ENCODE data around the gene MYBPC2. TPM values are rescaled to one million over a fixed set of nuclear protein-coding genes. Genes with fewer than 3 reads are reported as not detected.

The MYBPC2 gene
- total and polyA plus RNA-seq, 9 donors: 15.6 to 93.4 (median 62.2) TPM

DNA sequence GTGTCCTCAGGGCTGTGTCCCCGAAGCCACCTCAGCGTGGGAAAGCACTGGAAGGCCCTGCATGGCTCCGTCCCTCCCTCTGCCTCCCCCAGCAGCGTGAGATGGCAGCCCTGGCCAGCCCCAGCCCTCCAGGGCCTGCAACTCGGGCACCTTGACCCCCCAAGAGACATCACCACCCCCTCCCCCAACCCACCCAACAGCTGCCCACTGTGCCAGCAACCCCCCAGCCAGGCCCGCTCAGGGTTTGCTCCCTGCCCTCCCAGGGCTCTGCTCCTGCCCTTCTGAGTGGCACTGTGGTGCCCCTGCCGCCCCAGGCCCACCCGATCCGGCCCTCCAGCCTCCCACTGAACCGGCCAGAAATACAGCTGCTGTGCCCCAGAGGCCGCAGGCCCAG, 82.5 kb downstream of the MYBPC2 start:
- 56% methylated on average over 6 of the region's 11 CpGs for WGBS (ENCODE audit: insufficient coverage)
- no peak overlapping the region for H3K4me3 ChIP-seq (ENCODE audit: low read length)
- H3K27me3 ChIP-seq (ENCODE audit: control insufficient read depth, insufficient read depth, low read length): peaks cover 2% of the 10 kb centered on the region
- peaks cover 4% of the 10 kb centered on the region for H3K36me3 ChIP-seq (ENCODE audit: control insufficient read depth, insufficient read depth, low read length)
- H3K9me3 ChIP-seq (replicated peaks; ENCODE audit: control insufficient read depth, low read depth, low read length): no peaks in the 10 kb centered on the region
- H3K4me1 ChIP-seq (ENCODE audit: control insufficient read depth, insufficient read depth, low read length): peaks cover 15% of the 10 kb centered on the region
- no peak for DNase-seq
- no peak overlapping the region for H3K27ac ChIP-seq (ENCODE audit: low read length)

Other genes starting within 250 kb of the MYBPC2 start
- gene MYH14, start 229.3 kb upstream of the MYBPC2 start, total RNA-seq: 11.3 TPM
- gene MYH14, start 229.3 kb upstream of the MYBPC2 start, polyA plus RNA-seq (ENCODE audit: insufficient read depth in 1 of 8, insufficient read length in 8 of 8, low replicate concordance in 1 of 8): 10 to 100 TPM; 17.8 to 49.7 (median 36.6) TPM
- gene KCNC3, start 103.5 kb upstream of the MYBPC2 start, total RNA-seq: 0.13 TPM
- gene KCNC3, start 103.5 kb upstream of the MYBPC2 start, polyA plus RNA-seq (ENCODE audit: insufficient read depth in 1 of 8, insufficient read length in 8 of 8, low replicate concordance in 1 of 8): 1 to 10 TPM in 4 of 8 donors, under 1 TPM in 4; 0.58 to 1.9 (median 1.0) TPM
- gene NAPSA, start 67.3 kb upstream of the MYBPC2 start, total RNA-seq: 0.40 TPM
- 1 to 10 TPM in 2 of 8 donors, under 1 TPM in 6; 0.29 to 1.7 (median 0.60) TPM for gene NAPSA, start 67.3 kb upstream of the MYBPC2 start, polyA plus RNA-seq (ENCODE audit: insufficient read depth in 1 of 8, insufficient read length in 8 of 8, low replicate concordance in 1 of 8)
- gene NR1H2, start 56.4 kb upstream of the MYBPC2 start, total RNA-seq: 22.4 TPM
- gene NR1H2, start 56.4 kb upstream of the MYBPC2 start, polyA plus RNA-seq (ENCODE audit: insufficient read depth in 1 of 8, insufficient read length in 8 of 8, low replicate concordance in 1 of 8): 10 to 100 TPM; 19.2 to 24.8 (median 21.8) TPM
- gene POLD1, start 48.5 kb upstream of the MYBPC2 start, total RNA-seq: 21.7 TPM
- 10 to 100 TPM; 17.6 to 26.9 (median 20.0) TPM for gene POLD1, start 48.5 kb upstream of the MYBPC2 start, polyA plus RNA-seq (ENCODE audit: insufficient read depth in 1 of 8, insufficient read length in 8 of 8, low replicate concordance in 1 of 8)
- 0.04 TPM for gene SPIB, start 14.0 kb upstream of the MYBPC2 start, total RNA-seq
- under 1 TPM; 0.11 to 0.96 (median 0.61) TPM for gene SPIB, start 14.0 kb upstream of the MYBPC2 start, polyA plus RNA-seq (ENCODE audit: insufficient read depth in 1 of 8, insufficient read length in 8 of 8, low replicate concordance in 1 of 8)
- gene EMC10, start 43.6 kb downstream of the MYBPC2 start, total RNA-seq: 84.2 TPM
- gene EMC10, start 43.6 kb downstream of the MYBPC2 start, polyA plus RNA-seq (ENCODE audit: insufficient read depth in 1 of 8, insufficient read length in 8 of 8, low replicate concordance in 1 of 8): 100 to 1,000 TPM in 3 of 8 donors, 10 to 100 TPM in 5; 85.2 to 122 (median 93.8) TPM
- 3.5 TPM for gene GARIN5A, start 44.0 kb downstream of the MYBPC2 start, total RNA-seq
- 1 to 10 TPM; 3.3 to 6.2 (median 4.5) TPM for gene GARIN5A, start 44.0 kb downstream of the MYBPC2 start, polyA plus RNA-seq (ENCODE audit: insufficient read depth in 1 of 8, insufficient read length in 8 of 8, low replicate concordance in 1 of 8)
- 16.2 TPM for gene JOSD2, start 78.3 kb downstream of the MYBPC2 start, total RNA-seq
- 10 to 100 TPM; 21.6 to 31.6 (median 26.5) TPM for gene JOSD2, start 78.3 kb downstream of the MYBPC2 start, polyA plus RNA-seq (ENCODE audit: insufficient read depth in 1 of 8, insufficient read length in 8 of 8, low replicate concordance in 1 of 8)
- gene ASPDH, start 81.0 kb downstream of the MYBPC2 start, total RNA-seq: not detected
- 1 to 10 TPM in 1 of 8 donors, under 1 TPM in 7; 0.27 to 1.2 (median 0.64) TPM for gene ASPDH, start 81.0 kb downstream of the MYBPC2 start, polyA plus RNA-seq (ENCODE audit: insufficient read depth in 1 of 8, insufficient read length in 8 of 8, low replicate concordance in 1 of 8)
- 5.7 TPM for gene LRRC4B, start 135.5 kb downstream of the MYBPC2 start, total RNA-seq
- 10 to 100 TPM in 6 of 8 donors, 1 to 10 TPM in 2; 7.3 to 16.1 (median 12.8) TPM for gene LRRC4B, start 135.5 kb downstream of the MYBPC2 start, polyA plus RNA-seq (ENCODE audit: insufficient read depth in 1 of 8, insufficient read length in 8 of 8, low replicate concordance in 1 of 8)
- 0.09 TPM for gene SYT3, start 207.0 kb downstream of the MYBPC2 start, total RNA-seq
- under 1 TPM in 2 of 8 donors, not detected in 6; 0.12 to 0.14 TPM for gene SYT3, start 207.0 kb downstream of the MYBPC2 start, polyA plus RNA-seq (ENCODE audit: insufficient read depth in 1 of 8, insufficient read length in 8 of 8, low replicate concordance in 1 of 8)
- gene C19orf81, start 216.6 kb downstream of the MYBPC2 start, total RNA-seq: 4.2 TPM
- 1 to 10 TPM in 7 of 8 donors, under 1 TPM in 1; 0.70 to 3.8 (median 1.3) TPM for gene C19orf81, start 216.6 kb downstream of the MYBPC2 start, polyA plus RNA-seq (ENCODE audit: insufficient read depth in 1 of 8, insufficient read length in 8 of 8, low replicate concordance in 1 of 8)